ENCODE results near the gene OSBPL6.
"Not testable (repeated sequence)": the region's sequence is repeated elsewhere in the genome, so short reads cannot be mapped to it uniquely, and the experiment has no call there.

OSBPL6 gene

DNA sequence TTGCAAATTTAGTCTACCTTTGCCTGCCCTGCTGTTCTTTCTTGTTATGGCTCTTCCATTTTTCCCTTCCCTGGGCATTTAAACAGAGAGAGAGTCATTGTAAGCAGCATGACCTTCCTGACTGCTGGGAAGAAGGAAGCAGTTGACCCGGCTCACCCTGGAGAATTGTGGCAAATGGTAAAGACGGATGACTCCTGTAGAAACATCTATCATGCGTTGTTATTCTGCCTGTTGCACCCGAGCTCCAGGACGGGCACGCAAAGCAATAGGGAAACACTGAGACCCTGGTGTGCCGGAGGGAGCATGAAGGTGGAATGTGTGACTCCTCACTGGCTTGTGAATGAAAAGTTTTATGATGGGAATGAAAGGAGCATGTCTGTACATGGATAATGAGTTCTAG lies 113.3 kb downstream of the OSBPL6 start:
- no peak for DNase-seq

DNA sequence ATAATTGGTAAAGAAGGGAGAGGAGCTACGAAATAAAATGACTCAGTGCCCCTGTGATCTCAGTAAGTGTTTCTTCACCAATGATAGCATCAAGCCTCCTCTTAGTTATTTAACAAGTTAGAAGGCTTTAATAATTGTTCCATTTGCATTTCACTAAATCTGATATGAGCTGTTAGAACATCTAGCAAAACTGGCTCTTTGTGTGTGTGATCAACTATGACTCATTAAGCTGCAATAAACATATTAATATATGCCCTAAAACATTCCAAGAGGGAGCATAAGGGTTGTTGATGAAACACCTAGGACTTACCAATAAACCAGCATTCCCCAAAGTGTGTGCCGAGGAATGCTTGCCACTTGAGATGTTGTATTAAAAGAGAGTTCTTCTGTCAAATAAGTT lies 115.2 kb downstream of the OSBPL6 start:
- no peak for DNase-seq

DNA sequence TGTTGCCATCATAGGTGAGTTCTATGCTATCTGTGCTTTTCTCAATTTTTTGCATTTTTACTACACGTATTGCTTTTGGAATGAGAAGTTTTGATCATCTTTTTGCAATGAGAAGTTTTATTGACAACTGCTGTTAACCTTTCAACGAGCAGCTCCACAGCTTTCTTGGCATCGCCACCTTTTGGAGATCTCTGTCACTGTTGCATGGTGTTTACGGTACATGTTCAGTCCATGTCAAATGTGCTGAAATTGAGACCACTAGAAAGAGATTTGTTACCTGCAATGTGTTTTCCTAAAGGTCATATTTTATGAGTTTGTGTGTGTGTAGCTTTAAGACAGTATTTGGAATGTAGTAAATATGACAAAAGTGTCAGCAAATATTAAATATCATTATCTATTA lies 120.8 kb downstream of the OSBPL6 start:
- no peak for DNase-seq

DNA sequence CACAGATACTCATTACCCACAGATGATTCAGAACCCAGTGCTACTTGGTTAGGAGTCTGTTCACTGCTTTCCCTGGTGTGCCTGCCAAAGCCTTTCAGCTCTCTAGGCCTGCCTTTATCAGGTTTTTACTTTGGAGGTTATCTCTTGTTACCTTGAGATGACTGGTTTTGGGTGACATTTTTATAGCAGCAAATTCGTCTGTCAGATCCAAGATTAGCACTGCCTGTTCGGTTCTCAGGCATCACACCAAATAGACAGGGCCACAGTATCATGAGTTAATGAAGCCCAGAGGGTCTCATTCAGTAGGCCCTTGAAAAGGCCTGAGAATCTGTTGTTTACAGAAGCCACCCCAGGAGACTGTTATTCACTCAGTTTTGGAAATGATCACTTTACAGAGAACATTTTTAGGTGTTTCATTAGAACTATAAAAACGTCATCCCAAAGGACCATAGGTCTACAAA lies 121.2 kb downstream of the OSBPL6 start:
- no peak for DNase-seq

DNA sequence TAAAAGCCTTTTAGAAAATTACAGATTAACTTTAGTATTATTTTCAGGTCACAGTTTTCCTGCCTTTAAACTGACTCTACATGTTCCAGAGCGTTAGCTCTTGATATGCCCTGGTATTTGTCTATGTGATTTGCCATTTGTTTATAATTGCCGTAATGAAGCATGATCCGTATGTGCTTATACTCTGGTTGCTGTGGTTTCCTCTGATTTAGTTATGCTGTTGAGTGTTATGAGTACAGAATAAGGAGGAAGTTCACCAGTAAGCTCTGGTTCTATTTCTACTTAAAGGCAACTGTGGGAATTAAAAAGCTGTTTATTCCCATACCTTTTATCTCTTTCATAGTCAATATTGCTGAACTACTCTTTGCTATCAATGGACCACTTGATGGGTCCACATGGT lies 123.5 kb downstream of the OSBPL6 start:
- DNase-seq: no peak

DNA sequence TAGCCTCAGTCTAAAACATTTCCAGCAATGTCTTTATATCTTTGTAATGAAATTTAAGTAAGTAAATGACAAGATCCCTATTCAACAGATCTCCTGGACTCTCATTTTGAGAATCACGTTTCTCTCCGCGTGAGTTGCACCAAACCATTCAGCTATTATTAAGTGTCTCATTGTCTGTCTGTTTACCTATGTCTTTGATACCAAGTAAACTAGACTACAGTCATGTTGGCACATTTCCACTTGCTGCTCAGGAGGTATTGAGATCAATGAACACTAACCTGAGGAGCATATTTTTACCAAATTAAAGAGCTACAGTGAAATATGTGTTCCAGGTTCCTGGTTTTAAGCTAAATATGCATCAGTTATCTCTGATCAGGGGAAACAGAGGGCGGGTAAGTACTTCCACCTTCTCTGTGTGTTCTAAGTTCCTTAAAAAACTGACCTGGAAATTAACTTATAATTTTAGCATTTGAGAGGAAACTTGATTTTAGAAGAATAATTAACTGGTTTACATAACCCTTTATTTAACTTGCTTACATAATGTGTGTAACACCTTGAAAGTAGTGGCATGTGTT lies 125.8 kb downstream of the OSBPL6 start:
- DNase-seq: no peak

DNA sequence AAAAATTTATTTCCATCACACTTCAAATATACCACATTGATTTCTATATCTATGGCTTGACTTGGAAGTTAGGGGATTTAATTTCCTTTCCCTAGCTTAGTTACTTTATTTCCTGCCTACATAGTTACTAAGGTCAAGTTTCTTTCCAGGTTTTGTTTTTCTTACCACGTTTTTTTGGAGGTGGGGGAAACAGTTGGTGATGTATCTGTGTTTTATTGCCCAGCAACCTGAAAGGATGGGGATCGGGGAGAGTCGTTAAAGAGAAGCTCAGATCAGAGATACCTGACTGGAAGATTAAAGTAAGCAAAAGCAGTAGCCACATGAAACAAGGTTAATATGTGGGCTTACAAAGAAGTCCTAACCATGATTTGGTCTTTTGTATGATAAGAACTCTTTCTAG lies 127.8 kb downstream of the OSBPL6 start:
- no peak for DNase-seq

DNA sequence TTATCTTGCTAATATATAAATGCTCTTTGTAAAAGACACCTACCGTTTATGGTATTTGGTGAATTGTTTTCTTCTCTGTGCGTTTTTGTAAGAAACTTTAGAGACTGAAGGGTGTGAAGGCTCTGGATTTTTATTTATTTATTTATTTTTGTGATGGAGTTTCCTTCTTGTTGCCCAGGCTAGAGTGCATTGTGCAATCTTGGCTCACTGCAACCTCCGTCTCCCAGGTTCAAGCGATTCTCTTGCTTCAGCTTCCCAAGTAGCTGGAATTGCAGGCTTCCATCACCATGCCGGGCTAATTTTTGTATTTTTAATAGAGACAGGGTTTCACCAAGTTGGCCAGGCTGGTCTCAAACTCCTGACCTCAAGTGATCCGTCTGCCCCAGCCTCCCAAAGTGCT lies 129.0 kb downstream of the OSBPL6 start:
- DNase-seq: not testable (repeated sequence)

DNA sequence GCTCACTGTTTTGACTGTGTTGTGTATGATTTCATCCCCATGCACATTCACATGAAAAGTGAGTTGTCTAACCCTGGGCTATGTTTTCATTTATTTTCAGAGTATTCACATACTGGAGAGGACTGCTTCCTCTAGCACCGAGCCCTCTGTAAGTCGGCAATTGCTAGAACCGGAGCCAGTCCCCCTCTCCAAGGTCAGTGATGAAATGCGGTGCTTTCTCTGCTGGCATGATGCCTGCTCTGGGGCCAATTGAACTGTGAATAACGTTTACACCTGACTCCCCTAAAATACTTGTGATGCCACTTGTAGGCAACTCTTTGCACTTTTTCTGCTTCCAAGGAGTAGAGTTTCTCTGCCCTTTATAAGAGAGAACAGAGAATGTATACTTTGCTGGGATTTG lies 129.8 kb downstream of the OSBPL6 start:
- DNase-seq: no peak

DNA sequence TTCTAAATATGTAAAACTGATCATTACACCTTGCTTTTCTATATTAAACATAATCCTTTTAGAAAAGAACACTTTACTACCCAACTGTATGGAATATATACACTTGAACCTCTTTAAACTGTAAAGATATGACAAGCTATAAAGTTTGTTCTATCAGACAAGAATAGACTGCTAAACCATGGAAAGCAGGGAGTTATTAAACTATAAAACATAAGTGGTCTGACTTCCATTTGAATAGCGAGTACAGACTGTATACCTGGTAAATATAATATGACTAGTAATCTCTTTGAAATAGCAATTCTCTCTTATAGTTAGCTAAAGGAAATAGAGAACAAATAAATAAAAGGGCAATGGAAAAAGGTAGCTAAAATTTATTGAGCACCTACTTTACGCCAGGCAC lies 131.0 kb downstream of the OSBPL6 start:
- no peak for DNase-seq

DNA sequence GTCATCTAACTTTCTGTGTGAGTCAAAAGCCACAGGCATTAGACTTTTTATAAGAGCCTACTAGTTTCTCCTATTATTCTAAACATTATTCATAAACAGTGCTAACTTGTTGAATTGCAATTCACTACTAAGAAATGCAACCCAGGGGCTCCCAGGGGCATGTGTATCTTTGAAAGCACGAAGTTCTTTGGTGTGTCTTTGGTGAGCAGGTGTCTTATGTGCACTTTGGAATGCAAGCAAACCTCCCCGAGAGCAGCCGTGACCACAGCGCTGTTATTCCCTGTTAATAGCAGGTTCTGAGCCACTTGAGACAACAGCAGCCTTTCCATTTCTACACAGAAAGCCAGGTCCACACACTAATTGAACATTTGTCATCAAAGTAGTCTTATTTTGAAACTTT lies 133.2 kb downstream of the OSBPL6 start:
- no peak for DNase-seq

DNA sequence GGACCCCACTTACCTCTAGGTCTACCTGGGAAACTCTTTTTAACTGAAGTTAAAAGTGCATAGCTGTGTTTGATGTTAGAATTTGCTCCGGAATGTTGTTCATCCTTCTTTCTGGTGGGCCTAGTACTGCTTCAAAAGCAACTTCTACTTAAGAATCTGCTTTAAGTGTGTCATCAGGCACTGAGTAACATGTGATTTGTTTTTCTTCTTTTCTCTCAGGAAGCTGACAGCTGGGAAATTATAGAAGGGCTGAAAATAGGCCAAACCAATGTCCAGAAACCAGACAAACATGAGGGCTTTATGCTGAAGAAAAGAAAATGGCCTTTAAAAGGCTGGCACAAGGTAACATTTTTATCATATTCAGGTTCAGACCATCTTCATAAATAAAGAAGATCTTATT lies 133.7 kb downstream of the OSBPL6 start:
- DNase-seq: no peak

DNA sequence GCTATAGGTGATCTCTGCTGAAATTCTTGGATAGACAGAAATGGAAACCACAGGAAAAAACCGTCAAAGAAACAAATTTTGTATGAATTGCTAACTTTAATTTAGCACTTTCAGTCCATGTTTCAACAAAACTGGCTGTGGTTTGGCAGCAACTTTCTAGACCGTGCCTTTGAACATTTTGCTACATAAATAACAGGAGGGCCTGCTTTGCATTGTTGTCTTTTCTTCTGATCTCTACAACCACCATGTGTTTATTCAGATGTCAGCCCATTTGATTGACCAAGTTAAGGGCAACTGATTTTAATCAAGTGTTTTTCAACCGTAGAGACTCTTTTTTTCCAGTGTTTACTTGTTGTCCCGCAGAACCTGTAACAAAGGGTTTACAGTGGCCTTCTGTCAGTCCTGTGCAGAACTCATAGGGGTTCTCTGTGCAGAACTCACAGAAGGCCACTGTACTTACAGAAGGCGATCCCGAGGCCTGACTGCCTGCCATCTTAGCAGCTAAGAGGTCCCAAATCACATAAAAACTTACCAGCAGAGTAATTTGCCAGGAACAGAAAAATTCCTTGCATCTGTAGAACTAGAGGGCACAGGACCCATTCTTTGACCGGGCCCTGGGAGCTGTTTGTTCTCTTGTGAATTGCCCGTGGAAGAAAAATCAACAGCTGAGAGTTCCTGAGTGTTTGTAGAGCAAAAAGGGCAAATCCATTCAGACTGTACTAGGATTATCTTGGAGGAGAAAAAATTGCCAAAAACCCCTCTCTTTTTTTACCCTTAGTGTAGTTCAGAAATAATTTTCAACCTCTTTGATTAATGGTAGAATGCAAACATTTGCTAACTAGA lies 136.1 kb downstream of the OSBPL6 start:
- no peak for DNase-seq

DNA sequence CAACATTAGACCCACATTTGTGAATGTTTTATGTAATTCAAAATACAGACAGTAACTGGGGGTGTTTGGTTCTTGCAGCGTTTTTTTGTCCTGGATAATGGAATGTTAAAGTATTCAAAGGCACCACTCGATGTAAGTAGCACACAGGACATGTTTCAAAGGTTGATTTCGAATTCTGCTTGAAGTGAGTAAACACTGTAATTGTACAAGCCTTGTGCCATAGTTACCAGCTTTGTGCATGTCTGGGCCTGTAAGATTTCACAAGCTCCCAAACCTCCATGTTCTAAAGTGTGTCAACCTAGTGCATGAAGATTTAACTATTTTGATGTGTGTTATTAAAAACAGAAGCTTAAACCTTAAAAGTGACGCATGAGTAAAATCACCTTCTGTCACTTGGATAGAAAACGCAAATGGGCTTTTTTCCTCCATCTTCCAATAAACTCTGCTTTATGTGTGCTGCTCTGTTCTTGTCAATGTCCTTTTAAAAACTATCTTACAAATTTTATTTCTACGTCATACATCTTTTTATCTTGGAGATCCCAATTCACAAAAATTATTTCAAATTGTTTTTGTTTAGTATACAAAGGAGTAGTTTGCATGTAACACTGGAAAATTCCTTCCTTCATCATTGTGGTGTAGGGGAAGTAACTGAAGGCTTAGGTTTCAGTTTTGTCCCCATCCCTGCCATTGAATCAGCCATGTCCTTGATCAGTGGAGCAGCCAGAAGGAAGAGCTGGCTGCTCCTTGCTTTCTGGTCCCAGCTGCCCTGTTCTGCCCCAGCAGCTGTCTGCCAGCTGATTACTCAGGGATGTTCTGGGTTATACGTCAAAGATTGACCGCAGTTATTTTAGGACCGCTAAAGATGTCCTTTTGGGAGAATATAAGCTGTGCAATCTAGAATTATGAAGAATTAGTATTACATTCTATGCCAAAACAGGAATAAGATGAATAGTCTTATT lies 137.4 kb downstream of the OSBPL6 start:
- DNase-seq: no peak

DNA sequence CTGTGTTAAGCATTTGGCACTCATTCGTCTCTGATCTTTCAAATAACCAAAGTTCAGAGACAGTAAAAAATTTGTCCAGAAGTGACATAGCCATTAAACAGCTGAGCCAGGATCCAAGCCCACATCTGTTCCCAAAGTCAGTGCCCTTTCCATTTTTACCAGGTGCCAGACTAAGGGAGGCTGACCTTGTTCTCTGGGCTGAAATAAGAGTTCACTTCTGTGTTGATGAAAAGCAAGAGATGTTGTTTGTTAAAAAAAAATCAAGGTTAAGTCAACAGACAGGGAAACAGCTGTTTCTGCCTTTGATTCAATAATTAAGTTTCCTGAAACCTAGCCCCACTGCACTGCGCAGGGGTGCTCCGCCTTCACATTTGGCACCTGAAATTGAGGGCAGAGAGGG lies 139.5 kb downstream of the OSBPL6 start:
- DNase-seq: no peak

DNA sequence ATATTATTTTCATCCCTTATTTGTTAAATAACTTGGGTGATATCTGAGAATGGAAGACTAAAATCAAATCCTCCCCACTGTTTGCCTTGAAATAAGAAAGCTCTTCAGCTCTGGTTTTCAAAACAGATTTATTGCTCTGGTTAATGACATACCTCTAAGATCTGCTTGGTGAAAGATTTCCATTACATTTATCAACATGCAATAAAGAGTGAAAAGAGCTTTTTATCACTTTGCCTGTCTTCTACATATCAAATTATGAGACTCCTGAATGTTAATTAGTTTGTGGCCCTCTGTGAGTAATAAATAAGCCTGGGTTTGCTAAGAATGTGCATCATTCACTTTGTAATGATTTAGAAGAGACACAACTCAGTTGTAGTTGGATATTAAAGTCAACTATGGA lies 140.9 kb downstream of the OSBPL6 start:
- DNase-seq: no peak

DNA sequence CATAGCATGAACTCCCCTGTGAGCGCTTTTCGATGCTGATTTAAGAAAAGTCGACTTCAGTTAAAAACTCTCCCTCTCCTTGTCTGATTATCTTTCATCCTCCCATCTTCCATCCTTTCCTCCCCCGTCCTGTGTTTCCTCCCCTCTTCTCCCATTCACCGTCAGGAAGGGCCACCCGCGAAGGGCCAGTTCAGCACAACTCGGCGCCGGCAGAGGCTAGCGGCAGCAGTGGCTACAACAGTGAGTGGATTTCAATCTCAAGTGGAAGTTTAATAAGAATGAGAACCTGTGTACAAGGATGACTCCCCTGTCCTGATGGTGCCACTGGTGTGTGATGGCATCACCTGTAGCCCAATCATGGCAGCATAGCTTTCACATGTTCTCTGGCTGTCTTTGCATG lies 149.8 kb downstream of the OSBPL6 start:
- DNase-seq: no peak

DNA sequence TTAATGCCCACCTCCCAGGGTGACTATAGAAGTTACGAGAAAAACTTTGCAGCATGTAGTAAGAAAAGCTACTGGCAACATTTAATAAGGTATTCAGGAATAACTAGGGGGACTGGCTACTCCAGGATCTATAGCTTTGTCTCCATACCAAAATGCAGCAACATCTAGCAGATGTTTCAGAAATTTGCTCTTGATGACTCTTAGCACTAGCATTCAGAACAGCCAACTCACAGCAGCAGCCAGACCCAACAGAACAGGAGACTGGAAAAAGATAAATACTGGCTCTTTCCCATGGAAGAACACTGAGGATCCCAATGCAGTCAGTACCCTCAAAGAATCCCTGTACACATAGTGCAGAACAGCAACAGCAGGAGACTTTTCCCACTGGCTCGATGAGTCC lies 151.6 kb downstream of the OSBPL6 start:
- DNase-seq: no peak

DNA sequence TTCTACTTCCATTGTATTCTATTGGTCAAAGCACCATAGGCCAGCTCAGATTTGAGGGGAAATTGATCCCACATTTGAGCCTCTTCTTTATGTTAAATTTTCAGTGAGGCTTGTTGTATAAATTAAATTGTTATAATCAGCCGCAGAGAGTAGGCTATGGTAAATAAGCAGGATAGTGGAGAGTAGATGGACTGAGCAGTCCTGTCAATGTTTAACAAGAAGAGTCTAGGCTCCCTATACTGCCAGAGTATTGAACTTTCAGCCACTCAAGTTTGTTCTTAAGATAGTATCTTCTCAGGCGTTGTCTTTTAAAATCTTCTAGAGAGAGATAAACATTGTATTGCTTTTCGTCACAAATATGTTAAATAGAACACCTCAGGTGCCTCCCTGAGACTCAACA lies 155.7 kb downstream of the OSBPL6 start:
- no peak for DNase-seq

DNA sequence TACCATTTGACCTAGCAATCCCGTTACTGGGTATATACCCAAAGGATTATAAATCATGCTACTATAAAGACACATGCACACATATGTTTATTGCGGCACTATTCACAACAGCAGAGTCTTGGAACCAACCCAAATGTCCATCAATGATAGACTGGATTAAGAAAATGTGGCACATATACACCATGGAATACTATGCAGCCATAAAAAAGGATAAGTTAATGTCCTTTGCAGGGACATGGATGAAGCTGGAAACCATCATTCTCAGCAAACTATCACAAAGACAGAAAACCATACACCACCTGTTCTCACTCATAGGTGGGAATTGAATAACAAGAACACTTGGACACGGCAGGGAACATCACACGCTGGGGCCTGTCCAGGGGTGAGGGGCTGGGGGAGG lies 163.4 kb downstream of the OSBPL6 start:
- not testable (repeated sequence) for DNase-seq

DNA sequence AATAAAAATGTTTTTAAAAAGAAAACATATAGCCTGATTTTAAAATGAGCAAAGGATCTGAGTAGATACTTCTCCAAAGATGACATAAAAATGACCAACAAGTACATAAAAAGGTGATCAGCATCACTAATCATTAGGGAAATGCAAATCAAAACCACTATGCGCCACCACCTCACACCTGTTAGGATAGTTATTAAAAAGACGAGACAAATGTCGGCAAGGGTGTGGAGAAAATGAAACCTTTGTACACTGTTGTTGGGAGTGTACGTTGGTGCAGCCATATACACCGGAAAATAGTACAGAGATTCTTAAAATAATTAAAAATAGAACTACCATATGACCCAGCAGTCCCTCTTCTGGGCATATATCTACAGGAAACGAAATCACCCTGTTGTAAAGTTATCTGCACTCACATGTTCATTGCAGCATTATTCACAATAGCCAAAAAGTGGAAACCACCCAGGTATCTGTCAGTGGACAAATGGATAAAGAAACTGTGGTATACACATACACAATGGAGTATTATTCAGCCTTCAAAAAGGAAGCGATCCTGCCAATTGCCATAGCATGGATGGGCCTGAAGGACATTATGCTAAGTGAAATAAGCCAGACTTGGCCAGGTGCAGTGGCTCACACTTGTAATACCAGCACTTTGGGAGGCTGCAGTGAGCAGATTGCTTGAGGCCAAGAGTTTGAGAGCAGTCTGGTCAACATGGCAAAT lies 165.0 kb downstream of the OSBPL6 start:
- DNase-seq: no peak

DNA sequence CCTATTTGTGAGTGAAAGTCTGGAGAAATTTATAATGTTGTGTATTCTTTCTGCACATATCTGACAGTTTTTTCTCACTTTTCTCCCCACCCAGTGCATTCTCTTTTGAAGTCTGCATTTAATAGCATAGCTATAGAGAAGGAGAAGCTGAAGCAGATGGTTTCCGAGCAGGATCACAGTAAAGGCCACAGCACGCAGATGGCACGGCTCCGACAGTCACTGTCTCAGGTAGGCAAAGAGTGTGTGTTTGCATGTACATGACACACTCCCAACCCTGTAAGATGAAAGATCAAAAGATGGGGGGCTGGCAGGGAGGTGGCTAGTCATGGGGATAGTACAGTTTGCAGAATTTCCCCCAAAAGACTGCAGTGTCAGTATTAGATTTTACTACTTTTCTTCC lies 167.3 kb downstream of the OSBPL6 start:
- no peak for DNase-seq

DNA sequence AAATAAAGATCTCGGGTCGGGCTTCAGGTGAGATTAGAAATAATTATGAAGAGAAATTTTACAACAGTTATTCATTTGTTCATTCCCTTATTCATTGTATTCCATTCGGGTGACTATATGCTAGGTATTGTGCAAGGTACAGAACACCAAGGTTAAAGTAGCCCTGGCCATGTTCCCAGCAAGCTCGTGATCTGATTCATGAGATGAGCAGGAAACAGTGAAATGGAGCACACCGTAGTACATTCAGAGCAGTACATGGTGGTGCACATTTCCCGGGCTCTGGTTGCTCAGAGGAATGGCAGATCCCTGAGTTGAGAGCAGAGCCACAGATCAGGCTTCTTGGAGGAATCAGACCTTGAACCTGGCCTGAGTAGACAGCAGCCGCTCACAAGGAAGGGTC lies 168.9 kb downstream of the OSBPL6 start:
- DNase-seq: no peak

Data from hippocampal formation (tissue), 2 donors.